NCI-H1930 (cell line): ENCODE data around the gene BHLHA15.
A peak's percentile ranks its signal among the peaks of the same experiment; 100 is the strongest.

Experiments
- DNase-seq, 2 experiments: peaks; one replicate each; lab custom pipeline; 2025; lab: John Stamatoyannopoulos, UW

The BHLHA15 gene

GRCh38 chr7:98211221-98211675 lies at the start of gene BHLHA15:
TSS of gene BHLHA15 (plus strand) at chr7:98211439. CDS start at chr7:98212310, 871 bp downstream.
- DNase-seq, result peak; percentile 62 to 63

DNA sequence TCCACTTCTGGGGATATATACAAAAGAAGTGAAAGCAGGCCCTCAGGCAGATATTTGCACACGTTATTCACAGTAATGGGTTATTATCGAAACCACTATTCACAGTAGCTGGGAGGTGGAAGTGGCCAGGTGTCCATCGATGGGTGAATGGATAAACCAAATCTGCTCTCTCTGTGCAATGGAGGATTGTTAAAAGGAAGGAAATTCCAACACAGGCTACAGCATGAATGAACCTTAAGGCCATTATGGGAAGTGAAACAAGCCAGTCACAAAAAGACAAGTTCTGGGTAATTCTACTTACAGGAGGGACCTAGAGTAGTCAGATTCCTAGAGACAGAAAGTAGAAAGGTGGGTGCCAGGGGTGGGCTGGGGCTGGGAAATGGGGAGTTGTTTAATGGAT lies 48.5 kb upstream of the BHLHA15 start:
- DNase-seq, result peak in 1 of 2 experiments; percentile 3

DNA sequence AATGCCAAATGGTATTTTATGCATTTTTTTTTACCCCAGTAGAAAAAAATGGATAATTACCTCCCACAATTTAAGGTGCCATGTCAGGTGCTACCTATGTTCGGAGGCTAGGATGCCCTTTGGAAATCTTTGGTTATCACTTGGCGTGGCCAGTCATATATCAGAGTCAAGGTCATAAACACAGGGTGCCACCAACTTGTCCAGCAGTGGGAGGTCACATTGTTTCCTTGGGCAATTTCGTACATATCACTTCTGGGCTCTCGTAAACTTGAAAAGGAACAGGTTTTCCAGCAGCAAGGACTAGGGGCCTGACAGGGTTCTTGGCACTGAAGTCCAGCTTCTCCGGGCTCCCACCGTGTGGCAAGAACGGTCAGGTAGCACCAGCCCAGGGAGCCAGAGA lies 48.0 kb upstream of the BHLHA15 start:
- DNase-seq, result no peak

DNA sequence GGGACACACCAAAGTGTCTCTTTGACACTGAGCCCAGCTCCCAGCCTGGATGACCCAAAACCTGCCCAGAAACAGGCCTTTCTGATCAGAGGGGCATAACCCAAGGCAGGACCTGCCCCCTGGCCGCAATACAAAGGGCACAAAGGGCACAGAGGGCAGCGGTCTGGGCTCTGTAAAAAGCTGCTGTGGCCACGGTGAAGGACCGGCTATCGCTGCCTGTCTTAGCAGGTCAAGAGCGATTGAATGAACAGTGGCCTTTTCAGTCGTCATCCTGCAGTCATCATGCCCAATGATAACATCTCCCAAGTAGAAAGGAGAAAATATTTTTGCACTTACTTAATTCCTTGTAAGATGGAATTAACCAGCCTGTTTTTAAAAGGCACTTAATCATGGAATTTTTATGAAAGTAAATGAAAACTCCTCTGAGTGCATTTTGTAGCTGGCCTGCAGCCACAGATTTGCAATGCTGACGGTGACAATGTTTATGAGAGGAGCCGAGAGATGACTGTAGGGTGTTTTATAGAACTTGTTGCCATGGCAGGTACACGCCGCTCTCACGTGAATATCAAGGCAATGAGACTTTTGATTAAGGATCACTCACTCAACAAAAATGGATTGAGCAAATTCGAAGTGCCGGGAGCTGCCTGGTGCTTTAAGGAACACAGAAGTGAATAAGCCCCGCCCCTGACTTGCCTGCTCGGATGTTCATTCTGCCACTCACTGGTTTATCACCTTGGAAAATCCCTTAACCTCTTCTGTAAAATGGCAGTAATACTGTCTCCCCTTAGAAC lies 47.3 kb upstream of the BHLHA15 start:
- no peak for DNase-seq

DNA sequence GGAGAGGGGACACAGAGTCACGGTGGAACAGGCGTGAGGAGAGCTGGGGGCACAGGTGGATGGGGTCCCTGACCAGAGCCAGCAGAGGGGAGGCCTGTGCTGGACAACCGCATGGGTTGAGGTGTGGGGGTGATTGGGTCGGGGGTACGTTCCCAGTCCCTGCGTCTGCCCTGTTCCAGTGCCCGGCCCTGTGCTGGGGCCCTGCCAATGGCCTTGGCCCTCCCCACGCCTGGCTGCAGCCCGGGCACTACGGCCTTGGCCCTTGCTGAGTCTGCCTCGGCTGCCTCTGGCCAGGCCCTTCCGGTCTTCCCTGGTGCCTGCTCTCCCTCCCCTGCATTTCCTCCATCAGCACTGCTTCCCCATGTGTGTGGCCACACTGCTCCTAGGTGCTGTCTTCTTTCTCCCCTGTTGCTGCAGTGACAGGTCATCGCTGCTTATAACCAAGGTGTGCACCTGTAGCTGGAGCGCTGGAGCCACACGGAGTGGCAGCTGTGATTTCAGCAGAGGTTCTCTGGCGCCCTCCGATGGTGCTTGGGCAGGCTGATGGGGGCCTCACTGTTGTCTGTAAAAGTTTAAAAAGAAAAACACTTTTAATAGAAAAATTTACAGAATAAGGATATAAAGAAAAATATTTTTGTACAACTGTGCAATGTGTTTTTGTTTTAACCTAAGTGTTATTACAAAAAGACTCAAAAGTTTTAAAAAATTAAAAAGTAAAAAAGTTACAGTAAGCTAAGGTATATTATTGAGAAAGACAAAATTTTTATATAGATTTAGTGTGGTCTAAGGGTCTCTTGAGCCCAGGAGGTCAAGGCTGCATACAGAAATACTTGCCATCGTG lies 45.2 kb upstream of the BHLHA15 start:
- peak; percentile 13 to 40 for DNase-seq

- DNase-seq, result no peak
Measured at GRCh38 chr7:98166668-98166970, 44.6 kb upstream of the BHLHA15 start.

DNA sequence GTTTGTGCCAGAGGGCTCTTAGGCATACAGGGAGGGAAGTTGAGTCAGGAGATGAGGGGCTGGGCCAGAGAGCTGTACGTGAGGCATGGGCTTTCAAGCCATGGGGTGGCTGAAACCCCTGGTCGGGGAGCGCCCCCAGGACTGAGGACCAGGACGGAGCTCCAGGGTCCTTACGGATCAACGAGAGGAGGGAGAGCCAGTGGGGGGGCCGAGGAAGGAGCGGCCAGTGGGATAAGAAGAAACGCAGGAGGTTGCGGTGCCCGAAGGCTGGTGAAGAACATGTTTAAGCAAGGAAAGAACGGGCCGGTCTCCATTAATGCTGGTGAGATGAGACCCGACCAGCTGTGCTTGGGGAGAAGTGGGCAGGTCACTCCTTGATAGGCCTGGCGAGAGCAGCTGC lies 43.6 kb upstream of the BHLHA15 start:
- no peak for DNase-seq

GRCh38 chr7:98168181-98168903 lies 42.9 kb upstream of the BHLHA15 start:
- peak; percentile 58 to 77 for DNase-seq

DNA sequence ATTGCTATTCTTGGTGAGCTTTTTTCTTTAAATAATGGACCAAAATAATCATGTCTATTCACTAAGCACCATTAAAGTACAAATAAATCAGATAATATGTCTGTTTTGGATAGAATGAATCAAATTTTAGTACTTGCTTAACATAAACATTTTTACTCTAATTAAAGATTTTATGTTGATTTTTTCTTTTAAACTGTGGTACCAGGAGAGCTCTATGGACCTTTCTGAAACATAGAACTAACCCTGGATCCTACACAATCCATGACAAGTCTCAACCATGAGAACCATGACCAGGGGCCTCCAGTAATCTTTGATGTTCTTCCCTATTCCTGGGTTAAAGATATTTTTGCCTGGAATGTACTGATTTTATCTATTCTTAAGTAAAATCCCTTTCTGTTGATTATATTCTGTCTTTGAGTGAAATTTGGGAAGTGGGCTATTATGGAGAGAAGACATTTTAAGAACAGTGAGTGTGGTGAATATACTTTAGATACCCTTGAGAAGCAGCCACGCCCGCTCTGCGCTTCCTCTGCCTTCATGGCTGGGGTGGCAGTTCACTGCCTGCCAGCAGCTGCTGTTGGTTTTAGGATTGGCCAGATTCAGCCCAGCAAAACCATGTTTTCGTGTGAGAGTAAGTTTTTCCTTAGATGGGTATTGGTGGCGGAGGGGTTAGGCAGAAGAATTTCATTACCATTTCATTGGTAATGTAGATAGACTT lies 42.2 kb upstream of the BHLHA15 start:
- no peak for DNase-seq

GRCh38 chr7:98170966-98171365 lies 40.3 kb upstream of the BHLHA15 start:
- no peak for DNase-seq

GRCh38 chr7:98171449-98171848 lies 39.8 kb upstream of the BHLHA15 start:
- no peak for DNase-seq

GRCh38 chr7:98174334-98175259 lies 36.6 kb upstream of the BHLHA15 start:
- DNase-seq, result no peak

GRCh38 chr7:98175260-98175940 lies 35.8 kb upstream of the BHLHA15 start:
- no peak for DNase-seq

- no peak for DNase-seq
Measured at GRCh38 chr7:98177553-98177952, 33.7 kb upstream of the BHLHA15 start.

GRCh38 chr7:98178321-98178720 lies 32.9 kb upstream of the BHLHA15 start:
- no peak for DNase-seq

GRCh38 chr7:98178762-98179490 lies 32.3 kb upstream of the BHLHA15 start:
- DNase-seq, result no peak

DNA sequence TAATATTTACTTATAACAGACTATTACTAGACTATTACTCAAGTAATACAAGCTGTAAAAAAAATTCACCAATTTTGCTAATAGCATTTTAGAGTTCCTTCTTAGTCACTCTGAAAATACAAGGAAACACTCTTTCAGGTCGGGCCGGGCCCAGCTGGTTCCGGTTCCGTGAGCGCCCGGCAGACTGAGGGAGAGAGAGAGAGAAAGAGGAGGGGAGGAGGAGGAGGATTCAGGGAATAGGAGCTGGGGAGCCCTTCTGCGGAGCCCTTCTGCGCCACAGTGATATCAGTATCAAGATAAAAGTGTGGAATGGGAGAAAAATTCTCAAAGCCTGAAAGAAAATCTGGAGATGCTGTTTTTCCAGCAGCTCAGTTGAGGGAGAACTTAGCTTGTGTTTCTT lies 30.5 kb upstream of the BHLHA15 start:
- DNase-seq, result no peak

- no peak for DNase-seq
Measured at GRCh38 chr7:98185101-98185500, 26.1 kb upstream of the BHLHA15 start.

DNA sequence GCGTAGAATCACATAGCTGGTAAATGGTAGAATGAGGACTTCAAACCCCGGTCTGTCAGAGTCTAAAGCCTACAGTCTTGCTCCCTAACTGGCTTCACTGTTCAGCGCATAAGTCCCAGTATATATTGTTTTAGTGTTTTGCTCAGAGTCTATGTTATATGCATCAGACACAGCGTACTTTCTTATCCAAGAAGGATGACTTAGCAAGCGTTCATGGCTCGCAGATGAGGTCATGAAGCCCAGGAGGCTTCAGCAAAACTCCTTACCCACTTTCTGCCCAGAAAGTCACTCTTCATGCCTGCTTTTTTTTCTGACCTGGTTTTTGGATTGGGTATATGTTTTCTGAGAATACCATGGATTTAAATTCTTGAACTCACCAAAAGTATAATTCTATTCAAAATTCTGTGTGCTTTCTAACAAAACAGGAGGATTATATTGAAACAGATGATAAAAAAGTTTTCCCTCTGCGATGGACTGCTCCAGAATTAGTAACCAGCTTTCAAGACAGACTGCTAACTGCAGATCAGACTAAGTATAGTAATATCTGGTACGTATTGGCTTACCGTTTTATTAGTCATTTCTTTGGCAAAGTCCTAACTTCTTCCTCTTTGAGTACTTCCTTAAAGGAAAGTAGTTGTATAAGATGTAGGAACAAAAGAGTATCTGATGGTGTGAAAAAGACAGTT lies 24.6 kb upstream of the BHLHA15 start:
- no peak for DNase-seq
